ENCODE measurements around the gene IL1R1.

IL1R1 gene

DNA sequence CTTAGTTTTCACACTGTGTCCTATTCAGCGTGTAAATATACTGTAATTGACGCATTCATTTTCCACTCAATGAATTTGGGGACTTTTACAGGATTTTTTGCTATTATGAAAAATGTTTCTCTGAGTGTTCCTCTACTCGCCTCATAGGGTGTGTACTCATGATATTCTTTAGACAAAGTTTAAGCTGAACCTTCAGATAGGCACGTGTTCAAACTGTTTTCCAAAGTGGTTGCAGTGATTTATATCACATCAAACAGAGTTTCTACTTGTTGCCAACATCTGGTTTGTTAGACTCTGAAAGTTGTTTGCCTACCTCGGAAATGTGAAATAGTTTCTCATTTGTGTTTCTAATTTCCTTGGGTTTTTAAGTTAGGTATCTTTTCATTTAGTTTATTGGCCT, 46.4 kb upstream of the IL1R1 start:
- H3K4me1 ChIP-seq (ENCODE audit: insufficient read depth, low read length) = no peaks in the 10 kb centered on the region
- no peak overlapping the region for H3K4me3 ChIP-seq (ENCODE audit: low read depth in 1 of 2, low read length in 2 of 2)
- H3K9ac ChIP-seq (ENCODE audit: low read depth, low read length) = no peak overlapping the region
- H3K79me2 ChIP-seq (ENCODE audit: insufficient read depth, low read length) = no peaks in the 10 kb centered on the region
- H3K27ac ChIP-seq (ENCODE audit: low read length) = no peak overlapping the region
- DNase-seq (no peak), ATAC-seq (ENCODE audit: insufficient read depth, low read depth) (no peak)
- no peak overlapping the region for H2AFZ ChIP-seq (ENCODE audit: low read depth, low read length)
- H3K36me3 ChIP-seq (ENCODE audit: insufficient read depth, low read length) = no peaks in the 10 kb centered on the region
- H3K27me3 ChIP-seq (ENCODE audit: insufficient read depth, low read length, poor library complexity) = no peaks in the 10 kb centered on the region
- H3K4me2 ChIP-seq (ENCODE audit: insufficient read depth, low read length) = no peak overlapping the region
- TF ChIP-seq, protein P1, sequence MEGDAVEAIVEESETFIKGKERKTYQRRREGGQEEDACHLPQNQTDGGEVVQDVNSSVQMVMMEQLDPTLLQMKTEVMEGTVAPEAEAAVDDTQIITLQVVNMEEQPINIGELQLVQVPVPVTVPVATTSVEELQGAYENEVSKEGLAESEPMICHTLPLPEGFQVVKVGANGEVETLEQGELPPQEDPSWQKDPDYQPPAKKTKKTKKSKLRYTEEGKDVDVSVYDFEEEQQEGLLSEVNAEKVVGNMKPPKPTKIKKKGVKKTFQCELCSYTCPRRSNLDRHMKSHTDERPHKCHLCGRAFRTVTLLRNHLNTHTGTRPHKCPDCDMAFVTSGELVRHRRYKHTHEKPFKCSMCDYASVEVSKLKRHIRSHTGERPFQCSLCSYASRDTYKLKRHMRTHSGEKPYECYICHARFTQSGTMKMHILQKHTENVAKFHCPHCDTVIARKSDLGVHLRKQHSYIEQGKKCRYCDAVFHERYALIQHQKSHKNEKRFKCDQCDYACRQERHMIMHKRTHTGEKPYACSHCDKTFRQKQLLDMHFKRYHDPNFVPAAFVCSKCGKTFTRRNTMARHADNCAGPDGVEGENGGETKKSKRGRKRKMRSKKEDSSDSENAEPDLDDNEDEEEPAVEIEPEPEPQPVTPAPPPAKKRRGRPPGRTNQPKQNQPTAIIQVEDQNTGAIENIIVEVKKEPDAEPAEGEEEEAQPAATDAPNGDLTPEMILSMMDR (IDR thresholded peaks at IDR 0.05; ENCODE audit: borderline replicate concordance, extremely low read depth, low read length, poor library complexity, severe bottlenecking) = no peak
- no peak for TF ChIP-seq EZH2 (IDR thresholded peaks at IDR 0.05; ENCODE audit: borderline replicate concordance, low read depth, low read length, severe bottlenecking)
- H3K9me3 ChIP-seq (ENCODE audit: insufficient read depth, low read length, severe bottlenecking) = no peaks in the 10 kb centered on the region
- no peaks in the 10 kb centered on the region for H4K20me1 ChIP-seq (ENCODE audit: insufficient read depth, low read length)

DNA sequence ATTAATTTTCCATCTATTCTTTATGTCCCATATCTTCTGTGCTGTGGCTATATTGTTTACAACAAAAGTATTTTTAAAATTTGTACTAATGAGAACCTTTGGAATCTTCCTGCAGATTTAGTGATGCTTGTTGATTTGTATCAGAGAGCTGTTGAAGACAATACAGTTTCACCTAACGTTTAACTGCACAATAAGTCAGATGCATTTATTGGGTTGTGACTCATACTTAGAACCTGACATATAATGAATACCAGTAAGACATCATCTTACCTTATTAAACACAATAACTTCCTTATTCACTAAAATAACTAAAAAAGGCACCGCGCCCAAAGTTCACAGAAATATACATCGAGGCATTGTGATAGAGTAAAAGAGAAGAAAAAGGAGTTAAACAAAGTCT, 43.8 kb upstream of the IL1R1 start:
- DNase-seq (no peak), ATAC-seq (ENCODE audit: insufficient read depth, low read depth) (no peak)
- Histone ChIP-seq H4K20me1 (ENCODE audit: insufficient read depth, low read length) (no peaks in the 10 kb centered on the region), H2AFZ (ENCODE audit: low read depth, low read length) (no peak overlapping the region), H3K36me3 (ENCODE audit: insufficient read depth, low read length) (no peaks in the 10 kb centered on the region), H3K27ac (ENCODE audit: low read length) (no peak overlapping the region), H3K4me2 (ENCODE audit: insufficient read depth, low read length) (no peak overlapping the region), H3K9me3 (ENCODE audit: insufficient read depth, low read length, severe bottlenecking) (no peaks in the 10 kb centered on the region), H3K79me2 (ENCODE audit: insufficient read depth, low read length) (no peaks in the 10 kb centered on the region), H3K27me3 (ENCODE audit: insufficient read depth, low read length, poor library complexity) (no peaks in the 10 kb centered on the region), H3K9ac (ENCODE audit: low read depth, low read length) (no peak overlapping the region), H3K4me1 (ENCODE audit: insufficient read depth, low read length) (no peaks in the 10 kb centered on the region), H3K4me3 (ENCODE audit: low read depth in 1 of 2, low read length in 2 of 2) (no peak overlapping the region)
- TF ChIP-seq, protein P1 (IDR thresholded peaks at IDR 0.05; ENCODE audit: borderline replicate concordance, extremely low read depth, low read length, poor library complexity, severe bottlenecking) = no peak
- no peak for TF ChIP-seq EZH2 (IDR thresholded peaks at IDR 0.05; ENCODE audit: borderline replicate concordance, low read depth, low read length, severe bottlenecking)

DNA sequence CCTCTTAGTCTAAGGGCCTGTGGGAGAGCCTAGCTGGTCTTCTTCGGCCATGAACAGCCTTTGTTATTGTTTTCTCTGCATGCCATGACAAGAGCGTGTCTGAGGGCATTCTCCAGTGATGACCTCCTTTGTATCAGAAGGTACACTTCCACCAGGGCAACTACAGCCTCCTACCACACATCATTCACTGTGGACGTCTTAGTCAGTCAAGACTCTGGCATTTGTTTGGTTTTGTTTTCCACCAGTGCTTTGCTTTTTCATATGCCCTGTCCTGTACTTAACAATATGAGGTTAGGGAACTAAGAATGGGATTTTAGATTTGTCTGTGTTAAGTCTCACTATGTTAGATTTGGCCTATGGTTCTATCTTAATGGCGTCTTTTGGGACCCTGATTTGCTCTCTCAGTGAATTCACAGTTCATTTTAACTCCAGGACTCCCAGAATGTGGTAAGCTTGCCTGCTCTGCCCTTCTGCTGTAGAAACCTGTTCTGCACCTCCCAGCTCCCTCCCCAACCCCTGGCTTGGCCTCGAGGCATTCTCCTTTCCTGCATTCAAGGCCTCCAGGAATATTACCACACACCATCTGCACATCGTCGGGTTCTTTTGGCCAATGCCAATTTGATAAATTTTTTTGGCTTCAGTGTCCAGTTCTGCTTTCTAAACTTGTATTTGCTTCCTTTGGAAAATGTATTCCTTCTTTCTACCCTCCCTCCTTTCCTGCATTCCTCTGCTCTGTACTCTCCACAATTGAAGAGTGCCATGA, 42.8 kb upstream of the IL1R1 start:
- Histone ChIP-seq H4K20me1 (ENCODE audit: insufficient read depth, low read length) (no peaks in the 10 kb centered on the region), H2AFZ (ENCODE audit: low read depth, low read length) (no peak overlapping the region), H3K4me3 (ENCODE audit: low read depth in 1 of 2, low read length in 2 of 2) (no peak overlapping the region), H3K79me2 (ENCODE audit: insufficient read depth, low read length) (no peaks in the 10 kb centered on the region), H3K4me2 (ENCODE audit: insufficient read depth, low read length) (no peak overlapping the region), H3K4me1 (ENCODE audit: insufficient read depth, low read length) (no peaks in the 10 kb centered on the region), H3K27ac (ENCODE audit: low read length) (no peak overlapping the region), H3K9ac (ENCODE audit: low read depth, low read length) (no peak overlapping the region), H3K9me3 (ENCODE audit: insufficient read depth, low read length, severe bottlenecking) (no peaks in the 10 kb centered on the region), H3K36me3 (ENCODE audit: insufficient read depth, low read length) (no peaks in the 10 kb centered on the region), H3K27me3 (ENCODE audit: insufficient read depth, low read length, poor library complexity) (no peaks in the 10 kb centered on the region)
- TF ChIP-seq, protein P1 (IDR thresholded peaks at IDR 0.05; ENCODE audit: borderline replicate concordance, extremely low read depth, low read length, poor library complexity, severe bottlenecking) = no peak
- no peak for TF ChIP-seq EZH2 (IDR thresholded peaks at IDR 0.05; ENCODE audit: borderline replicate concordance, low read depth, low read length, severe bottlenecking)
- no peak for ATAC-seq (ENCODE audit: insufficient read depth, low read depth)
- no peak for DNase-seq

All from DND-41 (cell line).